Superior temporal gyrus (tissue), 1 donor: ENCODE data around the gene PRSS12.
"Not testable (repeated sequence)": the region's sequence is repeated elsewhere in the genome, so short reads cannot be mapped to it uniquely, and the experiment has no call there.

Source experiments
- DNase-seq: peaks from one replicate; pipeline ENCODE4 v3.0.0-alpha.2; 2016; ENCODE audit errors: extremely low spot score

The PRSS12 gene, protein sequence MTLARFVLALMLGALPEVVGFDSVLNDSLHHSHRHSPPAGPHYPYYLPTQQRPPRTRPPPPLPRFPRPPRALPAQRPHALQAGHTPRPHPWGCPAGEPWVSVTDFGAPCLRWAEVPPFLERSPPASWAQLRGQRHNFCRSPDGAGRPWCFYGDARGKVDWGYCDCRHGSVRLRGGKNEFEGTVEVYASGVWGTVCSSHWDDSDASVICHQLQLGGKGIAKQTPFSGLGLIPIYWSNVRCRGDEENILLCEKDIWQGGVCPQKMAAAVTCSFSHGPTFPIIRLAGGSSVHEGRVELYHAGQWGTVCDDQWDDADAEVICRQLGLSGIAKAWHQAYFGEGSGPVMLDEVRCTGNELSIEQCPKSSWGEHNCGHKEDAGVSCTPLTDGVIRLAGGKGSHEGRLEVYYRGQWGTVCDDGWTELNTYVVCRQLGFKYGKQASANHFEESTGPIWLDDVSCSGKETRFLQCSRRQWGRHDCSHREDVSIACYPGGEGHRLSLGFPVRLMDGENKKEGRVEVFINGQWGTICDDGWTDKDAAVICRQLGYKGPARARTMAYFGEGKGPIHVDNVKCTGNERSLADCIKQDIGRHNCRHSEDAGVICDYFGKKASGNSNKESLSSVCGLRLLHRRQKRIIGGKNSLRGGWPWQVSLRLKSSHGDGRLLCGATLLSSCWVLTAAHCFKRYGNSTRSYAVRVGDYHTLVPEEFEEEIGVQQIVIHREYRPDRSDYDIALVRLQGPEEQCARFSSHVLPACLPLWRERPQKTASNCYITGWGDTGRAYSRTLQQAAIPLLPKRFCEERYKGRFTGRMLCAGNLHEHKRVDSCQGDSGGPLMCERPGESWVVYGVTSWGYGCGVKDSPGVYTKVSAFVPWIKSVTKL

GRCh38 chr4:118352843-118353533 is at the start of gene PRSS12:
TSS of gene PRSS12 (minus strand) at chr4:118353003. CDS start at chr4:118352720, 283 bp downstream.
- no peak for DNase-seq

DNA sequence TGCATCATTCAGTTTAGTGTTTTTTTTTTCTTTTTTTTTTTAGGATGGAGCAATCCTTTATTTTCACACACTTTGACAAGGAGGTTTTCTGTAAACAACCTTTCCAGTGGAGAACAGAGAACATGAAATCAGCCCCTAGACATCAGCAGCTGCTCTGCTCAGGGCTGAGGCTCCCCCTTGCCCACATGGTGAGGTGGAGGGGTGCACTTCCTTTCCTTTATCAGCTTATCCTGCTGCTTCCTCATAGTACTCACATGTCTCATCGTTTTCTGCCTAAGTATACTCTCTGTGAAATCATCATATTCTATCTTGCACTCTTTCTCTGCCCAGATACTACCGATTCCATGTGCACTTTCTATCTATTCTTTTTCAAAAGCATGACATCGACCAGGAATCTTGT is 47.6 kb upstream of the PRSS12 start:
- no peak for DNase-seq

DNA sequence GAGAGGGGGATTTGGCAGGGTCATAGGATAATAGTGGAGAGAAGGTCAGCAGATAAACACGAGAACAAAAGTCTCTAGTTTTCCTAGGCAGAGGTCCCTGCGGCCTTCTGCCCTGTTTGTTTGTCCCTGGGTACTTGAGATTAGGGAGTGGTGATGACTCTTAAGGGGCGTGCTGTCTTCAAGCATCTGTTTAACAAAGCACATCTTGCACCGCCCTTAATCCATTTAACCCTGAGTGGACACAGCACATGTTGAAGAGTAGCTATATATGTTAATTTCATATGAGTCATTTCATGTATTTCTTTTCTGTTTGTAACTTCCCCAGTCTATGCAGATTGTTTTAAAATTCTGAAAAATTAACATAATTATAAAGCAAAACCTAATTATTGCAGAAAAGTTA is 47.1 kb upstream of the PRSS12 start:
- DNase-seq: not testable (repeated sequence)

DNA sequence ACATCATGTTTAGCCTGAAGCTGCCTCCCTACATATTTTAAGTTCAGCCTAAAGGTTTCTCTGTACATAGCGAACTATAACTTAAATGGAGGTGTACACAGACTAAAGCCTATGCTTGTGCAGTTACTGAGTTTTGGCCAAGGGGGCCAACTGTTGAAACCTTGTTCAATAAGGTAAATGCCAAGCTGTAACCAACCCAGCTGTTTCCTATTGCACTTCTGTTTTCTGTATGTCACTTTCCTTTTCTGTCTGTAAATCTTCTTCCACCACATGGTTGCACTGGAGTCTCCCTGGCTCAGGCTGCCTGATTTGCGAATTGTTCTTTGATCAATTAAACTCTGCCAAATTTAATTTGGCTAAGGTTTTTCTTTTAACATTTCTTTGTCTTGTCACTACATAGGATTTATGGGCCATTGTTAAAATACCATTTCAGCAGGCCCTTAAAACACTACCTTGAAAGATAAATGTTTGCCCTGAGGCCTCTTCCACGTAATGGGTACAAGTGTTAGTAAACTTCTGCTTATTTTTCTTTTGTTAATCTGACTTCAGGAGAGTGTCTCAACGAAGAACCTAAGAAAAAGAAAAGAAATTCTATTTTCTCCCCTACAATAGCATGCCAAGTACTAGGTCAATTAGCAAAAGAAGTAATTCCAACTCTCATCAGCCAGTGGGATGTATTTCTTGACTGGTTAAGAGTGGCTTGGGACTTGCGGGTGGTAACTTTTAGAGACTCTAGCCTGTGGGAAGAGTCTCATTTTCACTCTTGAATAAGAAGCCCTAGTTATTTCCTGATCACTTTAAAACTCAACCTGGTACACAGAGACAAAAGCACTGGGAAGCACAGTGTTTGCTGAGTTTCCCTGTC is 45.7 kb upstream of the PRSS12 start:
- no peak for DNase-seq

DNA sequence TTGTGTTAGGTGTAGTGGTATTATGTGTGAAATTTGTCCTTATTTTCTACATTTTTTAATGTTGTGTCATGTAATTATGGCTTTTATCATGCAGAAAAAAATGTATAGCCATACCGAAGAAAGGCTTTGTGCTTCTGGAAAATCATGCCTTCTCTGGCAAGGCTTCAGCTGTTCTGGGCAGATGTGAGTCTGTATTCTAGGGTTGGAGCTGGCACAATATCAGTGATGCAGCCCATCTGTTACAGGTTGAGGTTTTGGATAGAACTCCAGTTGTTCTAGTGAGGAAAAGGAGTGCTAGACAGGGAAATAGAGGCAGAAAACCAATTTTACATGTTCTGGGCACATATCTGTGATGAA is 44.8 kb upstream of the PRSS12 start:
- no peak for DNase-seq

DNA sequence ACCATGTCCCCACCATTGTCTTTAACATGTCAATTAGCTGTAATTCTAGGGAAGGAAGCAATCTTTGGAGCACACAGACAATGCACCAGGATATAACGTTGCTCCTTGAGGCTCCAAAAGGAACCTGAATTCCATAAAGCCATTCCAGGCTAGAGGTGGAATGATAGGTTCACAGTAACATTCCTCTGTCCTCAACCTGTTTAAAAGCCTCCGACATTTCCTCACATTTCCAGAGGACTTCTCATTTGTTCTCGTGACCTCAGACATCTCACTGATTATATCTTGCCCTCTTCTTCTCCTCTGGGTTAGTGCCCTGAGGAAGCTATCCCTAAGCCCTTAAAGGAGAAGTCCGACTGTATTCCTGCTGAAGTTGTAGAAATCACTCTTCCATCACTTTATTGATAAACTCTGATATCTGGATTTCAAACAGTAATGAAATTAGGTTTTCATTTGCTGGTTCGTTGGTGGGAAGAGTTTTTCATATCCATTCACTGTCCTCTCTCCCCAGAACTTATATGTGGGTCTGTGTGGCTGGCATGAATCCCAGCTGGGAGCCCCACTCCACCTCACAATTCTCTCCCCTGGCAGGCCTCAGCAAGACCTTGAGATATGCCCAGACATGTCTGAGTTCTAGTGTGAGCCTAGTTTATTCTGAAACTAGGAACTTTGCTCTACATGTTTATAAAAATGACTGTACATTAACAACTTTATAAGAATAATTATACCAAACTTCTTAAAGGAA is 44.2 kb upstream of the PRSS12 start:
- DNase-seq: no peak

- DNase-seq: no peak
Measured at GRCh38 chr4:118395057-118395644, 42.3 kb upstream of the PRSS12 start.

- not testable (repeated sequence) for DNase-seq
Measured at GRCh38 chr4:118392509-118392908, 39.7 kb upstream of the PRSS12 start.

- DNase-seq: no peak
Measured at GRCh38 chr4:118390121-118390520, 37.3 kb upstream of the PRSS12 start.

- no peak for DNase-seq
Measured at GRCh38 chr4:118389721-118390120, 36.9 kb upstream of the PRSS12 start.

DNA sequence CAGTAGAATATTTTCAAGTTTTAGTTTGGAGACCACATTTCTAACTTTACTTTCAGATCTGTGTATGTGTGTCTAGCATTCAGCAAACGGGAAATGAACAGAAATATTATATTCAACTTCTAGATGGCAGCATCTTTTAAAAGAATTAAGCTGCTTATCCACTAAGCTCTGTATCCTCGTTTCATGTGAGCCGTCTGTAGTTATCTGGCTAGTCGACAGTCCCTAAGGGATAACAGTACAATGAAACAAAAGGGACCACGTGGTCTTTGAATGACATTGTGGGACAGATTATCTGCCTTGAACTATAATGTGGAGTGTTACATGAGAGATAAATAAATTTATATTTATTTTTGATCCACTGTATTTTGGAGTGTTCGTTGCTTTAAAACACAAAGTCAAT is 35.8 kb upstream of the PRSS12 start:
- no peak for DNase-seq

DNA sequence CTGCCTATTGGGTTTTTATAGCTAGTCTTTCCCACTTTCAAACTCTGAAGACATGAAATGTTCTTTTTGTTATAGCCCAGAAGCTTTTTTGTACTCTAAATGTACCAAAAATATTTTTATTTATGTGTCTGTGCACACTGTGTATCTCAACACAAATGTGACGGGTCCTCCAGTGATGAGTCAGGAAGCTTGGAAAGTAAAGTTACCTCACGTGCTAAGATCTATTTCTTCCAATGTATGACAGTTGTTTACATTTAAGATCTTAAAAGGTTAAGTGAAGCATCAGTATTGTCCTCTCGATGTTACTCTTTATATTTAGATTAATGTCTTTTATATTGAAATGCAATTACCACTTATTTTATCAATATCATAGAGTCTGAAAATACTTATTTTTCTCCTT is 29.1 kb upstream of the PRSS12 start:
- no peak for DNase-seq

- DNase-seq: no peak
Measured at GRCh38 chr4:118373614-118374255, 20.9 kb upstream of the PRSS12 start.

DNA sequence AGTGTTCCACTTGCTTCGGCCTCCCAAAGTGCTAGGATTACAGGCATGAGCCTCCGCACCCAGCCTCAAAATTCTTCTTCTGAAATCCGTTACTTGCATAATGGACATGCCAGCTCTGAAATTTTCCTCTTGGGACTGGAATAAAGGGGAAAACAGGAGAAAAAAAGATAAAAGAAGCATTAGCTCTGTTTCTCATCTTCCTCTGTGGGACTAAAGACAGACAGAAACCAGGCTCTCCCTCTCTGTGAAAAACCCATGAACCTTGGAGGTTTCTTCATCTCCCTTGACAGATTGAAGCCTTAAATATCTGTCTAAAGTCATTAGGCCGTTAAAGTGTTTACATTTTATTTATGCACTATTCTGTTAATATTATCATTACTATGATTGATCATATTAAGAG is 19.4 kb upstream of the PRSS12 start:
- DNase-seq: no peak

DNA sequence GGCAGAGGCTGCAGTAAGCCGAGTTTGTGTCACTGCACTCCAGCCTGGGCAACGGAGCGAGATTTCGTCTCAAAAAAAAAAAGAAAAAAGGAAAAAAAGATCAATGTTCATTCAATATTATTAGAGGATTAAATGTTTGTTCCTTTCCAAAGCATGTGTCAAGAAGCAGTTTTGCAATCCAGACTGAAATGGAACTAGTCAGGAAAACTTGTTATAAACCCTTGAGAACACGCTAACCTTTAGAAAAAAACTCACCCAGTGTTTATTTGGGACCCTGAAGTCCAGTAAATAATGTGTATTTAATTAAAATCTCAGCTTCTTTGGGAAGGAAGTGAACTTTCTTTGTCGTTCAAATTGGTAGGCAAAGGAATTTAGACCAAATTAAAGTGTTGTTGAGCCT is 16.4 kb upstream of the PRSS12 start:
- DNase-seq: no peak

GRCh38 chr4:118367872-118368271 is 15.1 kb upstream of the PRSS12 start:
- DNase-seq: no peak

DNA sequence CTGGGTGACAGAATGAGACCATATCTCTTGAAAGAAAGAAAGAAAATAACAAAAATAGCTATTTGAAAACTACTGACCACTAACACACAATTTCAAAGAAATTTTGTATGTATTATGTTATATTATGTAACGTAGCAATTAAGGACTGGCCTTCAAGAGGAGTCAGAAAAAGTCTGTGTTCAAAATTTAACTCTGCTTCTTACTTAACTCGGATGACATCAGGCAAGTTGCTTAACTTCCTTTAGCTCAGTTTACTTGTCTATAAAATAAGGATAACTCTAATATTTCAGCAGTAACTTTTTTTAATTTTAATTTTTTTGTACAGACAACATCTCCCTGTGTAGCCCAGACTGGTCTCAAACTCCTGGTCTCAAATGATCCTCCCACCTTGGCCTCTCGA is 14.6 kb upstream of the PRSS12 start:
- no peak for DNase-seq

- no peak for DNase-seq
Measured at GRCh38 chr4:118363166-118363565, 10.4 kb upstream of the PRSS12 start.

DNA sequence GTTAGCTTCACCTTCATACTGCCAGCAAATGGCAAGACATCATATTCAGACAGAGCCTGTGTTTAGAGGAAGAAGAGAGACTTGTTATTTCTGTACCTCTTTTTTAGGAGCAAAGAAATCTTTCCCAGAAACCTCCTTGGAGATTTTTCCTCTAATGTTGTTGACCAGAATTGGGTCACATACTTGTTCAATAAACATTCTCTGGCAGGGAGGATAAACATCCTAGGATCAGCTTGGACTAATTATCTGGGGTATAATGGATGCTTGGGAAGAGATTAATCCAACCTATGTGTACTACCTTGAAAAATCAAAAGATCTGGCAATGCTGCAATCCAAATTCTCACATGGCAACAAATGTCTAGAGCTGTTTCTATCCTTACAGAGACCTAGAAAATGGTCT is 8.4 kb upstream of the PRSS12 start:
- no peak for DNase-seq

DNA sequence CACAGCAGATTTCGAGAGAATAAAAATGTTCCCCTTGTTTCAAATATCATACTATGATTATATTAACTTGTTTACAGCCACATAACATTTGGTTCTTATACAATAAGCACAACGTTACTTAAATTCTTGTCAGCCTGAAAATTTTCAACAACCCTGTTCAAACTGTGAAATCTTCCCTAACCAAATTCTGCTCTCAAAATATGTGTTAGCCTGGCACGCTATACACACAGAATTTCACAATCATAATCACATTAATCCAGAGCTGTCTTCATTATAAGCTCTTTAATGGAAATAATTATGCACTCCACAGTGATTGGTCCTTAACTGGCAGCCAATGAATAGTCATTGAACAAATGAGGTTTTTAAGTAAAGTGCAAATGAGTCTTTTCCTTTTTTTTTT is 7.3 kb upstream of the PRSS12 start:
- DNase-seq: no peak
